GM18511 (cell line): ENCODE data around the gene HMGN2.
"Not testable (repeated sequence)": the region's sequence is repeated elsewhere in the genome, so short reads cannot be mapped to it uniquely, and the experiment has no call there.

Source experiments
- ATAC-seq: cut with Tn5 transposase; IDR thresholded peaks from one replicate; pipeline ENCODE4 v1.9.1; 2021; ENCODE audit warnings: mild to moderate bottlenecking, moderate library complexity; ENCODE audit not compliant: unreplicated experiment

HMGN2 gene

DNA sequence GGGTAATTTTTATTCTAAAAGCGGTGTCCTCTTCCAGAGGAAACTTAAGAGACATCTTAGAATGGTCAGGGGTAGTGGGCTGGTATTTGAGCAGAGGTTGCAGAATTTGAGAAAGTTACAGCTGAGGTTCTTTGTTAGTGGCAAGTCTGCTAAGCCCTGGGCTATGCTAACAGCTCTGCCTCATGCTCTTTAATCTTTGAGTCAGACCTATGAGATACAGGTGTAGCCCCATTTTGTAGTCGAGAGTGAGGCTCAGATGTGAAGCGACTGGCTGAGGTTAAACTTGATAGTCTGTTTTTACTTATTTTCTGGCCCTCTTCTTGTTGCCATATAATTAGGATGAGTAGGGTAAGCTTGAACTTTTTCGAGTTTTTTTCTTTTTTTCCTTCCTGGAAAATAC is 4.7 kb downstream of the HMGN2 start:
- ATAC-seq: no peak

DNA sequence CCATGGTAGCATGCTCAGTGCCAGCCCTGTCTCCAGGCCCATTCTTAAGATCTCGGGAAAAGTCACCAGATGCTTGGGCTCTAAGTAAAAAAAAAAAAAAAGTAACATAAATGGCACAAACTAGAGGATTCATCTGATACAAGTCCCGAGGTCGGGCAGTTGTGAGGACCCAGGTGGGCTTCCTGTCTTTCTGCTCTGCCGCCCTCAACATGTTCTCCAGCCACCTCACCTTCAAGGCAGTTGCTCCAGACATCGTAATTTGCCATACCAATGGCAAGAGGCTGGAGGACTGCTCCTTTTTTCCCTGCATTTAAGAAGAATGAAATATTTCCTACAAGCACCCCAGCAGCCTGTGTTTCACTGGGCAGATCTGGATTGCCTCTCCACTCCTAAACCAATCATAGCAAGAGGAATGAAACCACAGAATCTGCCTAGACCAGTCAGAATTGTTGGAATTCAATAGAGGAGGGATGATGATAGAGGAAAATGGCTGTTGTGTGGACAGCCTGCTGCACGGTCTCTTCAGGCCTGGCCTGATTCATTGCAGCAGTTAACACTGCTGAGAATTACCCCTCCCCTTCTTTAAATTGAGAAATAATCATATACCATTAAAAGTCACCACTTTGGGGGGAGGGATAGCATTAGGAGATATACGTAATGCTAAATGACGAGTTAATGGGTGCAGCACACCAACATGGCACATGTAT is 5.4 kb downstream of the HMGN2 start:
- no peak for ATAC-seq

DNA sequence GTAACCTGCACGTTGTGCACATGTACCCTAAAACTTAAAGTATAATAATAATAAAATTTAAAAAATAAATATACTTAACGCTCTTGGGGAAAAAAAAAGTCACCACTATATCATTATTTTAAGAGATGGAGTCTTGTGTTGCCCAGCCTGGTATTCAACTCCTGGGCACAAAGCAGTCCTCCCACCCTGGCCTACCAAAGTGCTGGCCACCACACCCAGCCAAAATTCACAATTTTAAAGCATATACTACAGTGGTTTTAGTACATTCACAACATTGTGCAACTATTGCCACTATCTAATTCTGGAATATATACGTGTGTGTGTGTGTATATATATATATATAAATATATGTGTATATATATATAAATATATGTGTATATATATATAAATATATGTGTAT is 5.9 kb downstream of the HMGN2 start:
- ATAC-seq: no peak

DNA sequence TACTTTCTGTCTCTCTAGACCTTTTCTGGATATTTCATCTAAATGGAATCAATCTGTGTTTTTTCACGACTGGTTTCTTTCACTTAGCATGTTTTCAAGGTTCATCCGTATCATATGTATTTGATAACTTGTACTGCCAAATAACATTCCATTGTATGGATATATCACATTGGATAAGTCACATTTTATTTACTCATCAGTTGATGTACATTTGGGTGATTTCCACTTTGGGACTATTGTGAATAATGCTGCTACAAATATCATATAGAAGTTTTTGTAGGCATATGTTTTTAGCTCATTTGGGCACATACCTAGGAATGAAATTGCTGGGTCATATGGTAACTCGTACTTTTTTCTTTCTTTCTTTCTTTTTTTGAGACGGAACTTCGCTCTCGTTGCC is 6.7 kb downstream of the HMGN2 start:
- ATAC-seq: no peak

DNA sequence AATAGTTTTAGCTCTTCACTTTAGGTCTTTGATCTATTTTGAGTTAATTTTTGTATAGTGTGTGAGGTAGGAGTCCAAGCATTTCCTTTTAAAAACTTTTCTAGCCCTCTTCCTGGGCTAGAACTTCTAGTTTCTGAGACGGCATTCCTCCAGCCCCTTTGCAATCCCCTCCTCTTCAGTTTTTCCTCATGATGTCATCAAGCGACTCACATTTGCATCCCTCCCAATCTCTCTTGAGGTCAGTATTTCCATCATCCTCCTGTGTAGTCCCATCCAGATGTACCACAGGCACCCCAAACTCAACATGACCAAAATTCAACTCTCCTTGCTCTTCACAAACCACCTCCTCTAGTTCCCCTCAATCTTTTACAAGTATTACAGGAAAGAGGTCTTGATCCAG is 10.7 kb downstream of the HMGN2 start:
- ATAC-seq: no peak

DNA sequence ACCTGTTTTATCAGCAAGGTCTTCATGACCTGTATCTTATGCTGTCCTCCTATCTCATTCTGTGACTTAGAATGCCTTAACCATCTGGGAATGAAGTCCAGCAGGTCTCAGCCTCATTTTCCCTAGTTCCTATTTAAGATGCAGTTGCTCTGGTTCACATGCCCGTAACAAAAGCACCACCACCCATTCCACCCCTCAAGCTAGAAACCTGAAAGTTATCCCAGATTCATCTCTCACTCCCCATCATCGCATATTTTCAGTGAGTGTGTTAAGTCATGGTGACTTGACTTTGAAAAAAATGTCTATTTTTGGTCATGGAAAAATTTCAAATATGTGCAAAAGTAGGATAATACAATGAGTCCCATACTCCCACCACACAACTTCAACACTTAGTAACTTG is 11.7 kb downstream of the HMGN2 start:
- ATAC-seq: no peak

DNA sequence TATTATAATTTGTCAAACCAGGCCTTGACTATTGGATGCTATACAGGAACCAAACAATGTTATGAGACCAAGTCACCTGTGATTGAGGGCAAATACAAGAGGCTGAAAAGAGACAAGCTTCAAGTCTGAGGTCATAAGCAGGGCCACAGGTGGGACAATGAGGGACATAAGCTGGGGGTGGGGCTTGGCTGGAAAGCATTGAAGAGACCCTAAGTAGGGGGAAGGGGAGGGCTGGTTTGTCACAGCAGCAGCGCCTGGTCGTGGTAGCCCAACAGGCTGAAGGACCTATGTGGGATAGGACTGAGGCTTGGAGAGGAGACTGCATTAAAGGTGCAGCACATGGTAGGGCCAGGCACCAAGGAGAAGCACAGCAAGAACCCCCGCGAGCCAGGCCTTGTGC is 17.9 kb downstream of the HMGN2 start:
- no peak for ATAC-seq

DNA sequence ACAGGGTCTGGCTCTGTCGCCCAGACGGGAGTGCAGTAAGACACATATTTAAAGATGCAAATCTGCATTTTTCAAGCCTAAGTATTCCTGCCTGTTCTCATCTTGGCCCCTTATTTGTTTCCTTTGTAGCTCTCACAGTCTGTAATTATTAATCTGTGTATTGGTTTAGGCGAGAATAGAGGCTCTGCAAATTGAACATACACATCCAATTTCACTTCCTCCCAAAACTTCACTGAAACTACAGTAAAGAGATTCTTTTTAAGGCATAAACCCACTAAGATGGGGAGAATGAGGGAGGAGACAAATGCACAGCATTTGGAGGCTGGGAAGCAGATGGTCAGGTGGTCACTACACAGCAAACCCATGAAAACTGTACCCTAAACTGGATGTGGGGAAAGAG is 21.0 kb downstream of the HMGN2 start:
- no peak for ATAC-seq

DNA sequence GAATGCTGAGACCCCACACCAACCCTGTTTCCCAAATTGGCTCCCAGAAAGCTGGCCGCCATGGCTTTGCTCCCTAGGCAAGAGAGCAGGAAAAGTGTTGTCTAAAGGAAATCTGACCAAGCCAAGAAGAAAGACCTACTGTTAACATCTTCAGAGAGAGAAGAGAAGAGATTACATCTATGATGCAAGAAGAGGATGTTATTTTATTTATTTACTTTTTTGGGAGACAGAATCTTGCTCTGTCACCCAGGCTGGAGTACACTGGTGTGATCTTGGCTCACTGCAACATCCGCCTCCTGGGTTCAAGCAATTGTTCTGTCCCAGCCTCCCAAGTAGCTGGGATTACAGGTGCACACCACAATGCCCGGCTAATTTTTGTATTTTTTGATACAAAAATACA is 21.7 kb downstream of the HMGN2 start:
- ATAC-seq: no peak

DNA sequence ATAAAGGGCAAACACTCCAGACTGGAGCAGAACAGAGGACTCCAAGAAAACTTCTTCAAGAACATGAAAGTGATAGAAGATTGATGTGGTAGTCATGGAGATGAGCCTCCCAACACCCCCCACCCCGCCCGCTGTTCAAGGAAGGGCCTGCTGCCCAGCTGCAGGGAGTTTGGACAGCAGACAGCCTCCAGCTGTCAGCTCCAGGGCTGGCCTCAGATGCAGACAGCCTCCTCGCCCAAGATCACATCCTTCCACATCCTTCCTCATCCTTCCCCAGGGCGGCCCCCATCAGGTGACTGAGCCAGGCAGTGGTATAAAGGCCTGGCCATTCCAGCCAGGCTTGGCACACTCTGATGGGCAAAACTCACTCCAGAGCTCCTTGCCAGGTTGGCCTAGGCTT is 24.6 kb downstream of the HMGN2 start:
- no peak for ATAC-seq

DNA sequence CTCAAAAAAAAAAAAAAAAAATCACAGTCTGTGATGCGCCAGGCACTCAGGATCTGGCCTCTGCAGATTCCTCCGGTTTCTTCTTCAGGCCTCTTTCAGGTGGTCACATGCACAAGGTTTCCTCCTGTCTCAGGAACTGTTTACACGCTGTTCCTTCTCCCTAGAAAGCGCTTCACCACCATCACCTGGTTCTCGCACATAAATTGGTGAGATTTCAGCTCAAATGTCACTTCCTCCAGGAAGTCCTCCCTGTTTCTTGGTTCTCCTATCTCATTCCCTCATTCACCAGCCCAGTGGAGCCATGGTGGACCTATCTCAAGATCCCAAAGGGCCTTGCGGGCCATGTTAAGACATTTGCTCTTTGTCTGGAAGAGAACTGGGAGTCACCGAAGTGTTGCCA is 26.7 kb downstream of the HMGN2 start:
- no peak for ATAC-seq

DNA sequence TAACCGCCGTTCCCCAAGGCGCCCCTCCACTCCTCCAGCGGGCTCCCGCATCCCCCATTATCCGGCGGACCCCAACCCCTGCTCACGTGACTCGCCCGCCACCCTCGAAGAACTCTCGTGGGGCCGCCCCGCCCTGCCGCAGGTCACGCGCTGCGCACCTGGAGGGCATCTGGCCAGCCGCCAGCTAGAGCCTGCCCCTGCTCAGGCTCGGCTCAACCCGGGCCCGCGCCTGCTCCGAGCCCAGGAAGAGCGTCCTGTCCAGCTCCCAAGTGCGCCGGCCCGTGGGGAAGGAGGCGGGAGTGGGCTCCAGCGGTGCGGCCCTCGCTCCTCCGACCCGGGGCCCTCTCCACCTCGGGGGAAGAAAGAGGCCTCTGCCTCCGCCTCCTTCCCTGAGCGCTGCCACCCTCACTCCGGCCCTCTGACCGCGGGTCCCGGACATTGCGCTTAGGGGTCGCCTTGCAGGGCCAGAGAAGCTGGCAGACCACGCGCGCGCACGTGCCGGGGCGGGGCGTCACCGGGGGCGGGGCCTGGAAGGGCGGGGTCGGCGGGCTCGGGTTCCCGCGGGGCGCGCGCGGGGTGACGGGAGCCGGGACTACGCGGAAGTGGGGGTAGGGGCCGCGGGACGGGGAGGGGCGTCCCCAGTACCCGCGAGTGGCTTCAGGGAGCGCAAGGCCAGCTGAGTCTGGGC is 28.4 kb downstream of the HMGN2 start:
- ATAC-seq: peak; percentile 70

DNA sequence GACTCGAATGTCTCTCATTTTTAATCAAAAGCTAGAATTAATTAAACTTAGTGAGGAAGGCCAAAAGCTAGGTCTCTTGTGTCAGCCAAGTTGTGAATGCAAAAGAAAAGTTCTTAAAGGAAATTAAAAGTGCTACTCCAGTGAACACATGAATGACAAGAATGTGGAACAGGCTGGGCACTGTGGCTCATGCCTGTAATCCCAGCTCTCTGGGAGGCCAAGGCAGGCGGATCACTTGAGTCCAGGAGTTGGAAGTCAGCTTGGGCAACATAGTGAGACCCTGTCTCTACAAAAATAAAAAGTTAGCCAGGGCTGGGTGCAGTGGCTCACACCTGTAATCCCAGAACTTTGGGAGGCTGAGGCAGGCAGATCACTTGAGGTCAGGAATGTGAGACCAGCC is 38.5 kb downstream of the HMGN2 start:
- not testable (repeated sequence) for ATAC-seq

DNA sequence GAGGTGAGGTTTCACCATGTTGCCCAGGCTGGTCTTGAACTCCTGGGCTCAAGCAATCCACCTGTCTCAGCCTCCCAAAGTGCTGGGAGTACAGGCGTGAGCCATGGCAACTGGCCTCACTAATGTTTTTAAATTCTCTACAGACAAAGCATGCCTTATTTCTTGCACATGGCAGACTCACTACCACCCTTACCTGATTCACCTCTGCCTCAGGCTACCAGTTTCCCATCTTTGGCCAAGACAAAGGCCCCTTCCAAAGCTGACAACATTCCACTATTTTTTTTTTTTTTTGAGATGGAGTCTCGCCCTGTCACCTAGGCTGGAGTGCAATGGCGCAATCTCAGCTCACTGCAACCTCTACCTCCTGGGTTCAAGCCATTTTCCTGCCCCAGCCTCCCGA is 43.6 kb downstream of the HMGN2 start:
- ATAC-seq: not testable (repeated sequence)

DNA sequence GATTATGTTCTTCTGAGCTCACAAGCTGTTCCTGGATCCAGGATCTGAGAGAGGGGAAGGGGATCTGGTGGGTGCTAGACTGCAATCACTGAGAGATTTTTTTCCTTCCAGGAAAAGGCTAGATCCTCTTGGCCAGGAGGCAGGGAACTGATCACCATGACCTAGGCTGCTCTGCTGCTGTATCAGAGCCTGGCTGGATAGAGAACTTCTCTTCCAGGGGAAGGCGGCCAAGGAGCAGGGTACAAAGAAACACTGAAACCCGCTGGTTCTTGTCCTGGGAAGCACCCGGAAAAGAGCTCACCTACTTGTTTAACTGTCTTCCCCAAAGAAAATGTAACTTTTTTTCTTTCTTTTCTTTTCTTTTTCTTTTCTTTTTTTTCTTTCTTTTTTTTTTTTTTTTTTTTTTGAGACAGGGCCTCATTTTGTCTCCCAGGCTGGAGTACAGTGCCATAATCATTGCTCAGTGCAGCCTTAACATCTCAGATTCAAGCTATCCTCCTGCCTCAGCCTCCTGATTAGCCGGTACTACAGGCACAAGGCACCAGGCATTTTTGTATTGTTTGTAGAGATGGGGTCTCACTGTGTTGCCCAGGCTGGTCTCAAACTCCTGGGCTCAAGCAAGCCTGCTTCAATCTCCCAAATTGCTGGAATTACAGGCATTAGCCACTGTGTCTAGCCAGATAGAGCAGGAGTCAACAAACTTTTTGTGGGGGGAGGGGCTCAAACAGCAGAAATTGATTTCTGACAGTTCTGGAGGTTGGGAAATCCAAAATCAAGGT is 44.9 kb downstream of the HMGN2 start:
- ATAC-seq: no peak

DNA sequence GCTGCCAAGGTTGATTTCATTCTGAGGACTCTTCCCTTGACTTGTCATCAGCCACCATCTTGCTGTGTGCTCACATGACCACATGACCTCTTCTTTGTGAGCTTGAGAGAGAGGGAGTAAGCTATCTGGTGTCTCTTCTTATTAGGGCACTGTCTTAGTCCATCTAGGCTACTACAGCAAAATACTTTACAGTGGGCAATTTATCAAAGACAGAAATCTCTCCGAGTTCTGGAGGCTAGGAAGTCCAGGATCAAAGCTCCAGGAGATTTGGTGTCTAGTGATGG is 45.5 kb downstream of the HMGN2 start:
- no peak for ATAC-seq

DNA sequence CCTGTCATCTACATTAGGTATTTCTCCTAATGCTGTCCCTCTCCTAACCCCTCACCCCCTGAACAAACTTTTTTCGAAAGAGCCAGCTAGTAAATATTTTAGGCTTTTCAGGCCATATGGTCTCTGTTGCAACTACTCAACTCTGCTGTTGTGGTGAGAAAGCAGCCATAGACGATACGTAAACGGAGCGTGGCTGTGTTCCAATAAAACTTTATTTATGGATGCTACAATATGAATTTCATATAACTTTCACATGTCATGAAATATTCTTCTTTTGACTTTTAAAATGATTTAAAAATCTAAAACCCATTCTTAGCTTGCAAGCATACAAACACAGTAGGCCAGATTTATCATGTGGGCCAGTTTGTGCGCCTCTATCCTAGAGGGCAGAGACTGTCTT is 46.1 kb downstream of the HMGN2 start:
- ATAC-seq: no peak

DNA sequence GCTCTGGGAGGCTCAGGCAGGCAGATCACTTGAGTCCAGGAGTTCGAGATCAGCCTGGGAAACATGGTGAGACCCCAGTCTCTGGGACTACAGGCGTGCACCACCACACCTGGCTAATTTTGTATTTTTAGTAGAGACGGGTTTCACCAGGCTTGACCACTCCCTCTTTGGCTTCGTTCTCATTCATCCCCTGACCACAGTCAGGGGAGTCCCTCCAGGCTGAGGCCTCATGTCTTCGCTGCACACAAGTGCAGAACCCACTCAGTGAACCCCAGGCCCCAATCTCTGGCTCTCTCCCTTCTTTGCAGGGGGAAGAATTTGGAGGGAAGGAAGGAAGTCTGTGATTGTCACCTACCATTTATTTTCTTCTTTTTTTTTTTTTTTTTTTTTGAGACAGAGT is 48.1 kb downstream of the HMGN2 start:
- ATAC-seq: no peak

DNA sequence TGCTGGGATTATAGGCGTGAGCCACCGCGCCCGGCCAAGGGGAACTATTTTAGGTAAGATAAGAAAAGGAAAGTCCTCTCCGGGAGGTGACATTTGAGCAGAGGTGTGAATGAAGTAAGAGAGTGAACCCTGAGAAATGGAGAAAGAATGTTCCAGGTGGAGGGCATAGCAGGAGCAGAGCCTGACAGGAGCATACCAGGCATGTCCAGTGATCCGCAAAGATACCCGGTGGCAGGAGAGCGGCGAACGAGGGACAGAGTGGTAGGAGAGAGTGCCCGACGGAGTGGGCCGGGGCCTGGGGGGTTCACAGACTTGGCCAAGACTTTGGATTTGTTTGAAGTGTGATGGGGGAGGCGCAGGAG is 49.4 kb downstream of the HMGN2 start:
- ATAC-seq: no peak

DNA sequence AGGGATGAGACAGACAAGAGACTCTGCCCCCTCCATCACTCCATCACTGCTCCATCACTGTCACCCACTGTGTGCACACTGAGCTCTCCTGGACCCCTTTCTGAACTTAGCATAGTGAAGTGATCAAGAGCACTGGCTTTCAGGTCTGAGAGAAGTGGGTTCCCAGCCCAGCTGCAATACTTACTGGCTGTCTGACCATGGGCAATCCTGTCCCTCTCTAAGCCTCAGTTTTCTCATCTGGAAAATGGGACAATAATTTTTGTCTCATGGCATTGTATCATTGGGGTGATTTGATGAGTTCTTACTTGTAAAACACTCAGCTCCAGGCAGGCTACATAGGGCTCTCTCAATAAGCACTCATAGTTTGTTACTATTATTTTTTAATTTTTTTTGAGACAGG is 49.8 kb downstream of the HMGN2 start:
- ATAC-seq: no peak

DNA sequence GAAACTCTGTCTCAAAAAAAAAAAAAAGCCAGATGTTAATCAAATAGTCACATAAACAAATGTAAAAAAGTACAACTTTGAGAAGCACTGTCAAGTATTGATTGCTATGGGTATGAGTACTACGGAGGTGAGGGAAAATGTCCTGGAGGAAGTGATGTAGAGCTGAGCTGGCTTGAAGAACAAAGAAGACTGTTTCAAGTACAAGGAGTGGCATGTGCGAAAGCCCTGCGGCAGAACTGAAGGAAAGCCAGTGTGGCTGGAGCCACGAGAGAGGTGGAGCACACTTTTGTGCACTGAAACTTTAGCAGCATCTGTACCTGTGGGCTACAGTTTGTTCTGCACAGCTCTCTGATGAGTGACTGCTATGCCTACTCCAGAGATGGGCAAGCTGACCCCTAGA is 51.9 kb downstream of the HMGN2 start:
- no peak for ATAC-seq
